Endodermal cell (in vitro differentiated cells): ENCODE data around the gene RBM44. TPM values are rescaled to one million over a fixed set of nuclear protein-coding genes. Genes with fewer than 3 reads are reported as not detected.

Experiments
- DNase-seq: peaks from one replicate; pipeline ENCODE4 v3.0.0-alpha.2; 2017
- H3K27ac ChIP-seq: 2 replicates; pipeline ENCODE4 v1.5.1; 2013; ENCODE audit warnings: mild to moderate bottlenecking, low read depth, low read length, moderate library complexity
- H3K27me3 ChIP-seq: 2 replicates; pipeline ENCODE4 v1.6.1; 2013; ENCODE audit warnings: mild to moderate bottlenecking, low read length, moderate library complexity; ENCODE audit not compliant: insufficient read depth, control insufficient read depth, poor library complexity, severe bottlenecking
- H3K36me3 ChIP-seq: 2 replicates; pipeline ENCODE4 v1.7.0; 2013; ENCODE audit warnings: mild to moderate bottlenecking, low read length, moderate library complexity; ENCODE audit not compliant: control insufficient read depth, insufficient read depth
- H3K4me1 ChIP-seq: one replicate; pipeline ENCODE4 v1.7.0; 2013; ENCODE audit warnings: low read length; ENCODE audit not compliant: control insufficient read depth, insufficient read depth
- H3K4me3 ChIP-seq: 2 replicates; pipeline ENCODE4 v1.5.1; 2013; ENCODE audit warnings: mild to moderate bottlenecking, low read length, moderate library complexity
- H3K9ac ChIP-seq: 2 replicates; pipeline ENCODE4 v1.6.1; 2013; ENCODE audit warnings: mild to moderate bottlenecking, low read length, moderate library complexity; ENCODE audit not compliant: poor library complexity, severe bottlenecking; ENCODE audit errors: extremely low read depth
- H3K9me3 ChIP-seq: 2 replicates; pipeline ENCODE4 v1.6.1; 2013; ENCODE audit warnings: mild to moderate bottlenecking, low read length, moderate library complexity; ENCODE audit not compliant: control insufficient read depth
- H3K27ac Mint-ChIP-seq: 2 replicates; pipeline ENCODE4 v1.8.0; 2020; ENCODE audit warnings: mixed read lengths
- H3K27me3 Mint-ChIP-seq: 2 replicates; pipeline ENCODE4 v1.8.0; 2021; ENCODE audit warnings: mild to moderate bottlenecking, mixed read lengths; ENCODE audit not compliant: insufficient read depth
- H3K36me3 Mint-ChIP-seq: 2 replicates; pipeline ENCODE4 v1.8.0; 2020; ENCODE audit warnings: low read depth, mixed read lengths
- H3K4me1 Mint-ChIP-seq: 2 replicates; pipeline ENCODE4 v1.8.0; 2020; ENCODE audit warnings: mixed read lengths
- H3K4me3 Mint-ChIP-seq: 2 replicates; pipeline ENCODE4 v1.8.0; 2020; ENCODE audit warnings: mild to moderate bottlenecking, moderate library complexity, mixed read lengths
- H3K9me3 Mint-ChIP-seq: 2 replicates; pipeline ENCODE4 v1.8.0; 2020; ENCODE audit warnings: mild to moderate bottlenecking, mixed read lengths
- WGBS, 2 experiments: methylation state at CpG; one replicate each; pipeline versions ENCODE4 v1.1.5 to v1.1.7; 2013; ENCODE audit warnings: missing lambda C conversion rate in 2 of 2, mixed read lengths in 1 of 2; ENCODE audit not compliant: insufficient coverage in 1 of 2, insufficient read length in 1 of 2; 5-methylcytosine and 5-hydroxymethylcytosine counted together
- total RNA-seq, 2 donors: library from RNA; stranded (reverse); fragmentation: NEBNext Ultra II Directional in 1 of 2; extraction: Animal tissue kit (Norgen Biotek cat#: 25700) in 1 of 2; gene quantifications; 2 replicates in 1 of 2; 3 replicates in 1 of 2; pipeline ENCODE4 v1.2.1, GENCODE V29; 2021
- TF ChIP-seq, protein P1 (sequence below): fragments of 200-600 bp; sonication (generic); conservative IDR thresholded peaks from 2 replicates; pipeline ENCODE4 v1.5.0; 2021; ENCODE audit warnings: antibody characterized with exemption, mild to moderate bottlenecking

The RBM44 gene
- total RNA-seq, 2 donors from 2014 or later: 0.42 to 1.2 TPM

DNA sequence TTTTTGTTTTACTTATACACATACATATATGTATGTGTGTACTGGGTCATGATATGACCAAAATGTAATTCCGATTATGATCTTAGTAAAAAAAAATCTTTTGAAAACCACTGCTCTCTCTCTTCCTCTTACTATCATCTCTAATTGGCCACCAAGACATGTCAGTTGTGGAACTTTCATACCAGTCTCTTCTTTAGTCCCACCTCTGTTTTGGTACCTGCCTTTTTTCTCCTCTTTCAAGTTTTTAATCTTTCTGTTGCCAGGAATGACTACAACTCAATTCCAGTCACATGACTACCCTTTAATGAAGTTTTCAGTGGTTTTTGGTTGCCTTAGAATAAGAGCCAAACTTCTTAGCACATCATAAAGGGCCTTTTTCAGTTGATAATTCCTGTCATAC, 17.1 kb downstream of the RBM44 start:
- H3K9ac ChIP-seq: no peak overlapping the region
- Mint-ChIP-seq H3K4me1 (no peaks in the 10 kb centered on the region), H3K27ac (no peak overlapping the region), H3K9me3 (no peaks in the 10 kb centered on the region), H3K36me3 (no peaks in the 10 kb centered on the region), H3K27me3 (peaks cover 6% of the 10 kb centered on the region), H3K4me3 (no peak overlapping the region)
- no peak overlapping the region for H3K27ac ChIP-seq
- TF ChIP-seq, protein P1, sequence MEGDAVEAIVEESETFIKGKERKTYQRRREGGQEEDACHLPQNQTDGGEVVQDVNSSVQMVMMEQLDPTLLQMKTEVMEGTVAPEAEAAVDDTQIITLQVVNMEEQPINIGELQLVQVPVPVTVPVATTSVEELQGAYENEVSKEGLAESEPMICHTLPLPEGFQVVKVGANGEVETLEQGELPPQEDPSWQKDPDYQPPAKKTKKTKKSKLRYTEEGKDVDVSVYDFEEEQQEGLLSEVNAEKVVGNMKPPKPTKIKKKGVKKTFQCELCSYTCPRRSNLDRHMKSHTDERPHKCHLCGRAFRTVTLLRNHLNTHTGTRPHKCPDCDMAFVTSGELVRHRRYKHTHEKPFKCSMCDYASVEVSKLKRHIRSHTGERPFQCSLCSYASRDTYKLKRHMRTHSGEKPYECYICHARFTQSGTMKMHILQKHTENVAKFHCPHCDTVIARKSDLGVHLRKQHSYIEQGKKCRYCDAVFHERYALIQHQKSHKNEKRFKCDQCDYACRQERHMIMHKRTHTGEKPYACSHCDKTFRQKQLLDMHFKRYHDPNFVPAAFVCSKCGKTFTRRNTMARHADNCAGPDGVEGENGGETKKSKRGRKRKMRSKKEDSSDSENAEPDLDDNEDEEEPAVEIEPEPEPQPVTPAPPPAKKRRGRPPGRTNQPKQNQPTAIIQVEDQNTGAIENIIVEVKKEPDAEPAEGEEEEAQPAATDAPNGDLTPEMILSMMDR: no peak
- no peaks in the 10 kb centered on the region for H3K36me3 ChIP-seq
- H3K4me3 ChIP-seq: no peak overlapping the region
- no peaks in the 10 kb centered on the region for H3K4me1 ChIP-seq
- no peak for DNase-seq
- 89 to 100% methylated on average over 1 of the region's 1 CpG for WGBS, 2 experiments
- no peaks in the 10 kb centered on the region for H3K9me3 ChIP-seq
- H3K27me3 ChIP-seq: no peaks in the 10 kb centered on the region

DNA sequence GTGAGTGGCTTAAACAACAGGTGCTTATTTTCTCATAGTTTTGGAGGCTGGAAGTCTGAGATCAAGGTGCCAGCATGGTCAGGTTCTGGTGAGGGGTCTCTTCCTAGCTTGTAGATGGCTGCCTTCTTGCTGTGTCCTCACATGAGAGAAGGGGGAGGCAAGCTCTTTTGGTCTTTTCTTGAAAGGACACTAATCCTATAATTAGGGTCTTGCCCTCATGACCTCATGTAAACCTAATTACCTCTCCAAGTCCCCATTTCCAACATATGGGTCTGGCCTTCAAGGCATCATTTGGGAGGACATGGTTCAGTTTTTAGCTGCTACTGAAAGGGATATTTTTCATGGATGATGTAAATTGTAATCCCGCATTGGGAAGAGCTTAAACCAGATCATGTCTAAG, 18.0 kb downstream of the RBM44 start:
- no peaks in the 10 kb centered on the region for H3K4me1 Mint-ChIP-seq
- TF ChIP-seq, protein P1: no peak
- DNase-seq: no peak

DNA sequence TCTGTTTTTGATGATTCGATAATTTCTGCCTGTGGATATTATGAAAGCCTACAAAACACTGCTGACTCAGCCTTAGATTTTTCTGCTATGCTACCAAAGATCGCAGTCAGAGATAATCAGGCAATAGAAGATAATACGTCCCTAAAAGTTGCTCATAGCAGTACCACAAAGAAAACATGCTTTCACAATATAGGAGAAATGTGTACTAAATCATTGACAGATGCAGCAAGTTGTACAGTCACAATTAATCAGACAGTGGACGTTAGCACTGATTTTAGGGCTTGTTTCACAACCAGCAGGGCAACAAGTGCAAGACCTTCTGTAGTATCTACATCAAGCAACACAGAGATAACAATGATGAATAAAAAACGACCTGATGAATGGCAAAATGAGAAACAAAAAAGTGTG, 19.5 kb downstream of the RBM44 start:
- TF ChIP-seq, protein P1: no peak
- no peak overlapping the region for H3K4me3 ChIP-seq
- no peaks in the 10 kb centered on the region for H3K36me3 Mint-ChIP-seq
- H3K27me3 ChIP-seq: no peaks in the 10 kb centered on the region
- no peak overlapping the region for H3K9ac ChIP-seq
- H3K27ac ChIP-seq: no peak overlapping the region
- no peaks in the 10 kb centered on the region for H3K4me1 Mint-ChIP-seq
- no peak overlapping the region for H3K4me3 Mint-ChIP-seq
- H3K4me1 ChIP-seq: no peaks in the 10 kb centered on the region
- DNase-seq: no peak
- no peak overlapping the region for H3K27ac Mint-ChIP-seq
- no peaks in the 10 kb centered on the region for H3K36me3 ChIP-seq
- no peaks in the 10 kb centered on the region for H3K9me3 ChIP-seq
- H3K9me3 Mint-ChIP-seq: no peaks in the 10 kb centered on the region
- WGBS, 2 experiments: 86 to 94% methylated on average over 3 to 5 of the region's 5 CpGs
- H3K27me3 Mint-ChIP-seq: peaks cover 5% of the 10 kb centered on the region

More for the DNA sequence above, 18.0 kb downstream of the RBM44 start:
- Mint-ChIP-seq H3K27ac (no peak overlapping the region), H3K36me3 (no peaks in the 10 kb centered on the region), H3K27me3 (peaks cover 5% of the 10 kb centered on the region), H3K9me3 (no peaks in the 10 kb centered on the region), H3K4me3 (no peak overlapping the region)
- no peak overlapping the region for H3K27ac ChIP-seq
- H3K4me3 ChIP-seq: no peak overlapping the region
- no peak overlapping the region for H3K9ac ChIP-seq
- H3K36me3 ChIP-seq: no peaks in the 10 kb centered on the region
- no peaks in the 10 kb centered on the region for H3K9me3 ChIP-seq
- H3K4me1 ChIP-seq: no peaks in the 10 kb centered on the region
- 100% methylated on average over 1 of the region's 1 CpG; no CpG with 5 or more reads in 1 of the 2 experiments for WGBS, 2 experiments
- no peaks in the 10 kb centered on the region for H3K27me3 ChIP-seq
